Measurements from ENCODE around the gene DNAJC5G. TPM values are rescaled to one million over a fixed set of nuclear protein-coding genes. Genes with fewer than 3 reads are reported as not detected.
A peak's percentile ranks its signal among the peaks of the same experiment; 100 is the strongest.

The DNAJC5G gene
- total and polyA plus RNA-seq, 2 of the 13 experiments (the other 11 are each of a cell fraction or from before 2014, with no cell fraction given): 0.05 TPM; not detected in 1

- TF ChIP-seq ZNF414 (CRISPR knock-in tag; IDR thresholded peaks at IDR 0.05) (0 out of 2 replicates have a peak, but pooled peaks have one; percentile 68), MTF2 (CRISPR knock-in tag; IDR thresholded peaks at IDR 0.05; ENCODE audit: borderline replicate concordance) (no peak), ZHX2 (IDR thresholded peaks at IDR 0.05; ENCODE audit: low read depth) (peak; percentile 80; the same call in 1 of the 2 replicates), ZHX2 (CRISPR knock-in tag; IDR thresholded peaks at IDR 0.05; ENCODE audit: borderline replicate concordance) (no peak), ZNF788 (CRISPR knock-in tag; IDR thresholded peaks at IDR 0.05; ENCODE audit: borderline replicate concordance) (peak; percentile 77; the same call in 1 of the 2 replicates), FUBP1 (CRISPR knock-in tag; IDR thresholded peaks at IDR 0.05; ENCODE audit: borderline replicate concordance) (peak; percentile 94), BHLHE40 (IDR thresholded peaks at IDR 0.05; ENCODE audit: low read length) (no peak), KAT8 (CRISPR knock-in tag; IDR thresholded peaks at IDR 0.05) (peak; percentile 93), ZKSCAN5 (CRISPR knock-in tag; IDR thresholded peaks at IDR 0.05) (no peak), YEATS4 (CRISPR knock-in tag; IDR thresholded peaks at IDR 0.05; ENCODE audit: borderline replicate concordance) (peak; percentile 77; the same call in 1 of the 2 replicates), NFAT5 (CRISPR knock-in tag; IDR thresholded peaks at IDR 0.05) (no peak), REL (CRISPR knock-in tag; conservative IDR thresholded peaks at IDR 0.05) (no peak), SRY (CRISPR knock-in tag; IDR thresholded peaks at IDR 0.05) (0 out of 2 replicates have a peak, but pooled peaks have one; percentile 60), KLF6 (CRISPR knock-in tag; IDR thresholded peaks at IDR 0.05) (no peak)
Observed at GRCh38 chr2:27320958-27321543, 45.8 kb downstream of the DNAJC5G start (continued).
